Measurements from ENCODE around the gene SPRYD4. TPM values are rescaled to one million over a fixed set of nuclear protein-coding genes. Genes with fewer than 3 reads are reported as not detected.

Gene SPRYD4
- total and polyA plus RNA-seq, 9 of the 15 experiments (the other 6 are each of a cell fraction or from before 2014, with no cell fraction given) = 1.8 to 4.7 (median 2.8) TPM

GRCh38 chr12:56468216-56469006 is at the start of gene SPRYD4 (continued):
- peak in 1 of 2 experiments; percentile 32; a peak in 1 of 4 replicates for TF ChIP-seq ZNF318 (IDR thresholded peaks at IDR 0.05; ENCODE audit: borderline replicate concordance in 1 of 2, low read depth in 1 of 2)
- peak; percentile 92 for TF ChIP-seq RB1 (IDR thresholded peaks at IDR 0.05; ENCODE audit: low read depth)
- TF ChIP-seq RERE (CRISPR knock-in tag; IDR thresholded peaks at IDR 0.05; ENCODE audit: borderline replicate concordance) = no peak
- peak; percentile 94 for TF ChIP-seq TFAP4 (CRISPR knock-in tag; IDR thresholded peaks at IDR 0.05; ENCODE audit: borderline replicate concordance)
- TF ChIP-seq CBX3 (IDR thresholded peaks at IDR 0.05; ENCODE audit: borderline replicate concordance in 1 of 2, low read length in 2 of 2) = peak in 1 of 2 experiments; percentile 67; a peak in 1 of 3 replicates
- 0 out of 2 replicates have a peak, but pooled peaks have one; percentile 58 for TF ChIP-seq NCOR1 (IDR thresholded peaks at IDR 0.05)

All from K562 (cell line).